ENCODE data around the gene MKRN3. TPM values are rescaled to one million over a fixed set of nuclear protein-coding genes. Genes with fewer than 3 reads are reported as not detected.

MKRN3 gene
- total and polyA plus RNA-seq, 2 donors (not counting 3 experiments of a cell fraction or from before 2014, with no cell fraction given) = 0.18 to 0.40 TPM

DNA sequence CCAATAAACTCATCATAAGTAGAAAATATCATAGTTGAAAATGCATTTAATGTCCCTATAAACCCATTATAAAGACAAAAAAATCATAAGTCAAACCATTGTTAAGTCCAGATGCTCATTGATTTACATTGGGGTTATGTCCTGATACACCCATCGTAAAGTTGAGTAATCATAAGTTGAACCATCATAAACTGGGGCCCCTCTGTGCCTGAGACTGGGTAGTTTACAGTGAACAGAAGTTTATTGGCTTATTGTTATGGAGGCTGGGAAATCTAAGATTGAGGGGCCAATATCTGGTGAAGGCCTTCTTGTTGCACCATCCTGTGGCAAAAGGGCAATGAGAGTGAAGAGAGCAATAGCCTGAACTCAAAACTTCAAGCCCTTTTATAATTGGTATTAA, 10.6 kb downstream of the MKRN3 start:
- dilution Hi-C loops (cut with MboI; ENCODE audit: extremely low pct_ligation_motif_present, low sequenced_read_pairs) = no loop called here
- no peak overlapping the region for H3K4me3 ChIP-seq (replicated peaks in 1 of 3; ENCODE audit: insufficient read depth in 1 of 3, low read depth in 1 of 3, low read length in 3 of 3)
- H3K79me2 ChIP-seq (ENCODE audit: control insufficient read depth, insufficient read depth, low read length) = no peaks in the 10 kb centered on the region
- H3K9me1 ChIP-seq (replicated peaks; ENCODE audit: control insufficient read depth, extremely low read depth, insufficient read depth, low read length) = no peaks in the 10 kb centered on the region
- H3K9me3 ChIP-seq (replicated peaks; ENCODE audit: control insufficient read depth, insufficient read depth, low read length) = no peaks in the 10 kb centered on the region
- no peaks in the 10 kb centered on the region for H3K27me3 ChIP-seq (ENCODE audit: control insufficient read depth in 2 of 2, insufficient read depth in 2 of 2, low read length in 2 of 2)
- no peak overlapping the region for H3K4me2 ChIP-seq (ENCODE audit: insufficient read depth, low read length)
- H3K36me3 ChIP-seq (ENCODE audit: control insufficient read depth in 2 of 2, extremely low read depth in 1 of 2, insufficient read depth in 2 of 2, low read length in 2 of 2) = no peaks in the 10 kb centered on the region
- no TSS peak for BruUV-seq (replicated peaks)
- no peak for FAIRE-seq
- CTCF ChIA-PET = no interaction called here
- DNase-seq (ENCODE audit: low read depth, low spot score) = no peak
- H3K4me1 ChIP-seq (ENCODE audit: control insufficient read depth, extremely low read depth, insufficient read depth, low read length) = no peaks in the 10 kb centered on the region
- POLR2A ChIA-PET = no interaction called here
- intact Hi-C loops (cut with micrococcal nuclease) = no loop called here
- no peaks in the 10 kb centered on the region for H4K20me1 ChIP-seq (replicated peaks; ENCODE audit: control insufficient read depth, extremely low read depth, insufficient read depth, low read length)
- no peak overlapping the region for H3K9ac ChIP-seq (replicated peaks; ENCODE audit: extremely low read depth, insufficient read depth, low read length)
- H3K27ac ChIP-seq (ENCODE audit: insufficient read depth, low read depth, low read length) = no peak overlapping the region
- TF ChIP-seq JUN (IDR thresholded peaks at IDR 0.05; ENCODE audit: borderline replicate concordance, insufficient read depth, insufficient read length, low read depth) (no peak), POLR2AphosphoS5 (IDR thresholded peaks at IDR 0.05; ENCODE audit: insufficient read depth, low read depth, low read length) (no peak), GATA2 (IDR thresholded peaks at IDR 0.05; ENCODE audit: insufficient read depth, insufficient read length, low read depth, low read length) (no peak), FOS (IDR thresholded peaks at IDR 0.05; ENCODE audit: borderline replicate concordance, insufficient read depth, low read length) (no peak), POLR2A (IDR thresholded peaks at IDR 0.05; ENCODE audit: low read depth, low read length) (no peak), MYC (IDR thresholded peaks at IDR 0.05; ENCODE audit: low read depth, low read length) (no peak), EZH2 (IDR thresholded peaks at IDR 0.05; ENCODE audit: borderline replicate concordance, low read depth, low read length, severe bottlenecking) (no peak)
- TF ChIP-seq, protein P1, sequence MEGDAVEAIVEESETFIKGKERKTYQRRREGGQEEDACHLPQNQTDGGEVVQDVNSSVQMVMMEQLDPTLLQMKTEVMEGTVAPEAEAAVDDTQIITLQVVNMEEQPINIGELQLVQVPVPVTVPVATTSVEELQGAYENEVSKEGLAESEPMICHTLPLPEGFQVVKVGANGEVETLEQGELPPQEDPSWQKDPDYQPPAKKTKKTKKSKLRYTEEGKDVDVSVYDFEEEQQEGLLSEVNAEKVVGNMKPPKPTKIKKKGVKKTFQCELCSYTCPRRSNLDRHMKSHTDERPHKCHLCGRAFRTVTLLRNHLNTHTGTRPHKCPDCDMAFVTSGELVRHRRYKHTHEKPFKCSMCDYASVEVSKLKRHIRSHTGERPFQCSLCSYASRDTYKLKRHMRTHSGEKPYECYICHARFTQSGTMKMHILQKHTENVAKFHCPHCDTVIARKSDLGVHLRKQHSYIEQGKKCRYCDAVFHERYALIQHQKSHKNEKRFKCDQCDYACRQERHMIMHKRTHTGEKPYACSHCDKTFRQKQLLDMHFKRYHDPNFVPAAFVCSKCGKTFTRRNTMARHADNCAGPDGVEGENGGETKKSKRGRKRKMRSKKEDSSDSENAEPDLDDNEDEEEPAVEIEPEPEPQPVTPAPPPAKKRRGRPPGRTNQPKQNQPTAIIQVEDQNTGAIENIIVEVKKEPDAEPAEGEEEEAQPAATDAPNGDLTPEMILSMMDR (IDR thresholded peaks at IDR 0.05; ENCODE audit: extremely low read depth in 1 of 2, insufficient read depth in 1 of 2, low read depth in 1 of 2, low read length in 2 of 2) = no peak
- TF ChIP-seq, protein P2, sequence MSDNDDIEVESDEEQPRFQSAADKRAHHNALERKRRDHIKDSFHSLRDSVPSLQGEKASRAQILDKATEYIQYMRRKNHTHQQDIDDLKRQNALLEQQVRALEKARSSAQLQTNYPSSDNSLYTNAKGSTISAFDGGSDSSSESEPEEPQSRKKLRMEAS (IDR thresholded peaks at IDR 0.05; ENCODE audit: insufficient read depth, insufficient read length) = no peak
- no peak overlapping the region for H2AFZ ChIP-seq (ENCODE audit: low read depth, low read length)

Data from endothelial cell of umbilical vein (primary cell).